GM18867 (cell line): ENCODE data around the gene C1orf74.

Source experiments
- ATAC-seq: cut with Tn5 transposase; IDR thresholded peaks from one replicate; pipeline ENCODE4 v1.9.1; 2021; ENCODE audit warnings: mild to moderate bottlenecking, moderate library complexity; ENCODE audit not compliant: unreplicated experiment

C1orf74 gene

DNA sequence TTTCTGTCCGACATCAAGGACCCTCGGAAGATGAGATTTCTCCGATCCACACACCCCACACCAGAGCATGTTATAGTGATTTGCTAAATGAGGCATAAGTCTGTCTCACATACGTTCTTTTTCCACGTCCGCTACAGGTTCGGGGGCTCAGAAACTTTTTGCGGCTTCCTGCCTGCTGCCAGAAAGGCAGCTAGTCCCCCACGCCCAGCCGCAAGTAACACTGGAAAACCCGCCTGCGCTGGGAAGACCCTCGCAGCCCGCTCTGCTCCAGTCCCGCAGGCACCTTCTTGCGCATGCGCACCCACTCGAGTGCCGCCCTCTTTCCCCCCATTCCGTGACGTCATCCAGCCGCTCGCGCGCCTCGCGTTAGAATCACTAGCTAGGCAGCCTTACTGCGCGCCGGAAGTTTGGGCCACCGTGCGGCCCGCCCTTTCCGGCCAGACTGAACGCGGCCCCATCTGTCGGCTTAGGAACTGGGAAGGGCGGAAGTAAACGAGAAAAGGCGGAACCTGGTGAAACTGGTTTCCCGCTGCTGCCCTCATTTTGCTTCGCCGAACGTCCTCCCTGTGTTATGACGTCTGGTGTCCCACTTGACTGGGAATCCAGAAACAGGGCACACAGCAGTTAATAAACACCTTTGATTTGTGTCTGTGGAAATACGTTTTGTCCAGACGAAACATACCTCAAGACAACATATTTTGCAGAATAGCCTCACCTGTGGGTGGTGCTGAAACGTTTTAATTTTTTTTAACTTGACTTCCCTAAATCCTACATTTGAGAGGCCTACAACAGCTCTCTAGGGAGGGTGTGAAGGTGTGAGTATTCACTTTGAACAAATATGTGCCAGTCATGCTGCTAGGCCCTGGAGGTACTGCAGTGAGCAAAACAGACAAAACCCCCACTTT, at the start of gene C1orf74:
Gene C1orf74 (minus strand): TSS at position 295 of the 905 bp plus-strand sequence. CDS start 925 bp downstream, outside the sequence.
- peak; percentile 99 for ATAC-seq

- ATAC-seq, result no peak
Observed at GRCh38 chr1:209831615-209832014, 47.3 kb upstream of the C1orf74 start.

DNA sequence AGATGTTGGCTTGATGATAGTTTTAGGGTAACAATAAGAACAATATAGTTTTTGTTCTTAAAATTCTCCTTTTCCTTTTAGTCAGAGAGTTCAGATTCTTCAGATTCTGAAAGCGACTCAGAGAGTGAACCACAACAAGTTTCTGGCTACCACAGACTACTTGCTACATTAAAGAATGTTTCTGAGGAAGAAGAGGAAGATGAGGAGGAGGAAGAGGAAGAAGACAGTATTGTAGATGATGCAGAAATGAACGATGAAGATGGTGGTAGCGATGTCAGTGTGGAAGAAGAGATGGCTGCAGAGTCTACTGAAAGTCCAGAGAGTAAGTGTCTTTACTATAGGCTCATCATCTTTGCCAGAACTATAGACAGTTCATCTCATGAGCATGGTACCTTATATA, 46.4 kb upstream of the C1orf74 start:
- no peak for ATAC-seq

GRCh38 chr1:209829716-209830115, 45.4 kb upstream of the C1orf74 start:
- ATAC-seq, result no peak

DNA sequence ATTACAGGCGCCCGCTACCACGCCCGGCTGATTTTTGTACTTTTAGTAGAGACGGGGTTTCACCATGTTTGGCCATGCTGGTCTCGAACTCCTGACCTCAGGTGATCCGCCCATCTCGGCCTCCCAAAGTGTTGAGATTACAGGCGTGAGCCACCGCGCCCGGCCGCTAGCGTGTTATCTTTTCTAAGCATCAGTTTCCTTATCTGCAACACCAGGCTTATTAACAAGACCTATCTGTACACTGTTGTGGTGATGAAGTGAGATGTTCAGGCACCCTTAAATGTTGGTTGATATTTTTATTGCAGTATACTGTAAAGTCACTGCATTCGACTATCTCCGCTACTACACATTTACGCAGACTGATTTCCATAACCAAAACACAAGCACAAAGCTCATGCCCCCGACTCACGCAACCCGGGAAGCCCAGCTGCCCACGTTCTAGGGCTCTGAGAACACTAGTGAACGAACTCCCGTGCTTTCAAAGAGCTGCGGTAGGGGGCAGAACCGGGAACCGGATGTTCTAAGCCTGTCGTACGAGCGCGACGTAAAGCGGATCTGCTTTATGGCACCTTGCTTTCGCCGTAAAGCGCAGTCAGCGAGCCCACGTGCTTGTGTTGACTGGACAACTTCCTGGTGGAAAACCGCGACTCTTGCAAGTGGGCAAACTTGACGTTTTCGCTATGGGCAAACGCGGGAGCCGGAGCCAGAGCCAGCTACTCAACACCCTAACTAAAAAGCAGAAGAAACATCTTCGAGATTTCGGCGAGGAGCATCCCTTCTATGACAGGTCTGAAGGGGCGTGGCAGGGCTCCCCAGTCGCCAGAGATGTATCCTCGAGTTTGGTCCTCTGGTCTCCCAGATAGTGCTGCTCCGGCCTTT, 43.3 kb upstream of the C1orf74 start, which contains the start of gene UTP25:
Gene UTP25 (plus strand): TSS at position 589 of the 879 bp plus-strand sequence. CDS start 92 bp downstream, at position 681.
- peak; percentile 91 for ATAC-seq

DNA sequence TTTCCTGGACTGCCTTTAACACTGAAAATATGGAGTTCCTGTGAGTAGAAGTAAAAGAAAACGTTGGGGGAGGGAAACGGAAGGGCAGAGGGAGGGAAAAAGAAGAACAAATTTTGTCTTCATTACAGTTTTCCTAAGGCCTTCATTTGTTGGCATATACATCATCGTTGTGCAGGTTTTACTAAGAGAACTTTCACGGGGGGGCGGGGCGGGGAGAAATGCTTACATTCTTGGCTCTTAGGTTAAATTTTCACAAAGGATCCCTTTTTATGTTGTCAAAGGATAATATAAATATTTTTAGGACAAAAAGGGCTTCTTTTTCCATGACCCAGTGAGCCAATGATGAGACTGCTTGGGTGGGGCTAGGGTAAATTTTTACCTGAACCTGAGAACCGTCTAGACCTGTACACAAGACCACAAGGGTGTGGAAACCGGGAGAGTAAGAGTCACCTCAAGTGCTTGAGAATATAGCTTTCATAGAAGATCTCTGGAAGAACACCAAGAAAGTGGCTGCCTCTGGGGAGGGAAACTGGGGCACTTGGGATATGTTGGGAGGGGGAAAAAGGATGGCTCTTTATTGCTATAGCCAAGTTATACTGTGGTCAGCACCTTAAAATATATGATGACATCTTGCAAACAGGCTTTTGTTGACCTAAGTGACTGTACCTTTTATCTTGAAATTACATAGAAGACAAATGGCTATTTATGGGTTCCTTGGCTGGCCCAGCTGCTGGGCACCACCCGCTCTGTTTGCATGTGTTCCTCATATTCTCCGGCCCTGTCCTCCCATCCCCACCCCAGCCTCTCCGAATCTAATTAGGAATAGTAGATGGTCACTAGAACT, 41.5 kb upstream of the C1orf74 start:
- no peak for ATAC-seq

DNA sequence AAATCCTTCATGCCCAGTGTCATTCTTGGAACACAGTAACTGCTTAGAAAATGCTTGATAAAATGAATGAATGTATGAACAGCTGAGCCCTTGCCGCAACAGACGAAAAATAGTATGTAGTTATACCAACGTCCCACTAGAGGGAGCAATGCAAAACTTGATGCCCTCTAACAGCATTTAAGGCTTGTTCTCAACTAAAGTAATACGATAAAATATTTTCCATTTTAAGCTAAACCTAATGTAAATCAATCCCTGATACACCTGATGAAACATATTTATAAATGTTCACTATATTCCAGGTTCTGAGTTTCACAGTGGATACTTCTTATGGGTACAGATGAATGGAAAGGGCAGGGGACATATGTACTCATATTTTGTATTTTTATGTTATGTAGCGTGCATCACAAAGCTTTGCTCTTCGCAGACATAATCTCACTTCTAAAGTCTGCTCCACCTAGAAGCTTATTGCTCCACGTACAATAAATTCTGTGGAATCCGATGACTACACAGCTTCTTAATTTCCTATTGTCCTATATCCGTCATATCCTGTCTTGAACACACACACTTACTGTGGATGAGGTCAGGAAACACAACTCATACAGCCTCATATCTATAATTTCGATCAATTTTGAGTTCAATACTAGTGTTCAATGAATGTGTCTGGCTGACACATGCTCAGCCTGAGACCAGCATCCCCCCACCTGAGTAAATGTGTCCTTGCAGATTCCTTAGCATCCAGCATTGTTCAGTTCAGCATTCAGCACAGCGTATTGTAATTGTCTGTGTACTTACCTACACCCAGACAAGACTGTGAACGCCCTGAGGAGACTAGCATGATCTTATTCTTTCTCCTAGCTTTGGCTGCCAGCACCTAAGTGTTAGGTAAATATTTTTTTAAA, 39.0 kb upstream of the C1orf74 start:
- peak; percentile 32 for ATAC-seq

- ATAC-seq, result no peak
Observed at GRCh38 chr1:209822706-209823105, 38.3 kb upstream of the C1orf74 start.

DNA sequence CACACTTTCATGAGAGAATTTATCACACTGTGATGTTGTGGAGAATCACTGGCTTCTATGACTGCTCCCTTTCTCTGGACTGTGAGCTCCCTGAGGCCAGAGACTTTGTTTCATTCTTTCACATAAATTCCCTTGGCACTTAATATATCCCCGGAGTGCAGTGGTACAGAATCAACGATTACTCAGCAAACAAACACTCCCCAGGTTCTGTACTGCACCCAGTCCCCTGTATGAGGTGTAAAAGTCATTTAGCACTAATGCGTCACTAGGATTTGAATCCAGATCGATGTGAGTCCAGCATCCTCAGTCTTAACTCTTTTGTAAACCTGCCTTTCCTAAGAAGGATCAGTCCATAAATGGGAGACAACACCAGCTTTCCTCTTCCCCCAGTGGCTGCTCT, 36.6 kb upstream of the C1orf74 start:
- no peak for ATAC-seq

- no peak for ATAC-seq
Observed at GRCh38 chr1:209819058-209819457, 34.7 kb upstream of the C1orf74 start.

DNA sequence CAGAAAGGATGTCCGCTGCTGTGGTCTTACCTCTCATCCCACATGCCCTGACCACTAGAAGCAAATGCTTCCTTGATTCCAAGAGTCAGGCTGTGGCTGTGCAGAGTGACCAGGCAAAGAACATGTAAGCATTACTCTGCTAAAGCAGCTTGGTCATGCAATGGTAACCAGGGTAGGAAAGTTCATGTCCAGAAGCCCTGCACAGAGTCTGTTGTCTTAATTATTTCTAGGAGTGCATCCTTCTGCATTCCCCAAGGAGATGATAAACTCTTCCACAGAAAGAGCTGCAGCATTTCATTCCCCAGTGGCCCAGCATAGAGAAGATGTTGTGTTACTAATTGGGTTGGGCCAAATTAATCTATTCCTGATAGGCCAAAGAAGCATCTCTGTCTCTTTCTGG, 33.3 kb upstream of the C1orf74 start:
- no peak for ATAC-seq

DNA sequence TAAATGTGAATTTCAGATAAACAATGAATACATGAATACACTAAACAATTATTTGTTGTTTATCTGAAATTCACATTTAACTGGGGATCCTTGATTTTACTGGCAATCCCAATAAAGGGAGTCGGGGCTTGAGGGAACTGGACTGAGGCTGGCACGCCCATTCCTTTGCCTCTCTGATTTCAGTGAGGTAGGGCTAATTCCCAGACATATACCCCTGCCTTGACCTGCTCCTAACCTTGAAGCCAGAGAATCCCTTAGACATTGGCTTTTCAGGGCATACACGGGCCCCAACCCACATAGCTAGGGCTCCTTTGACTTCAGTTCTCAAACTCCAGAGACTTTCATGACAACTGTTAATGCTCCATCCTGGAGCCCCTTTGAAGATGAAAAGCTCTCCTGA, 32.6 kb upstream of the C1orf74 start:
- ATAC-seq, result no peak

DNA sequence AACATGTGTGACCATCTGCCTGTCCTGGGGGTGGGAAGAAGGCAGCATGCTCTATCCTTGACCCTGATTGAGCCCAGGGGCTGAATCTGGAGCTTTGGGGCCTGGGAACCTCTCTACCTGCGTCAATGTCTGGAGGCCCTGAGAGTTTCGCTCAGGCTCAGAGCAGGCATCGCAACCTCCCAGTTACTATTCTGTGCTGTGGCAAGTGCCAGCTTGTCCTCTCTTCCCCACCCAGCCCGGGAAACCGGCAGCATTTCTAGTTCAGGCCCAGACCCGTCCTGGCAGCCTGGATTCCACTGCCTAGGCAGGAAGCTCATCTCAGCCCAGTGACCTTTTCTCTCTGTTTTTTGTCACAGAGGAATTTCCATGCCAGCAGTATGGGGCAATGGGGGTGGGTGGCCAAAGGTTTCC, 31.6 kb upstream of the C1orf74 start:
- no peak for ATAC-seq

GRCh38 chr1:209815490-209815889, 31.1 kb upstream of the C1orf74 start:
- ATAC-seq, result no peak

DNA sequence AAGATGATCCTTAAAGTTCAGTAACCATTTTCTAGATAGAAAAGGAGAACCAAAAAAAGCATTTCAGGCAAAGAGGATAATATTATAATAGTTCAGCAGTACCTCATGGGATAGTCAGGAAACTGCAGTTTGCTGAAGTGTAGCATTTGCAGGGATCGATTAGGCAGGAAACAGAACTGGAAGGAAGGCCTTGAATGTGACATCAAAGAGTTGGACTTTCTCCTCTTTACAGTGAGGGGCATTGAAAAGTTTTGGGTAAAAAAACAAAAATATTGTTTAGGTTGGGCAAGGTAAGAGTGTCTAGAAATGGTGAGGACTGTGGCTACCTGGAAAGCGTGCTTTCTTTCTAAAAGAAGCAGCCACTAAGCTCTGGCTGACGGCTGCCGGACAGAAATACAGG, 29.5 kb upstream of the C1orf74 start:
- no peak for ATAC-seq

DNA sequence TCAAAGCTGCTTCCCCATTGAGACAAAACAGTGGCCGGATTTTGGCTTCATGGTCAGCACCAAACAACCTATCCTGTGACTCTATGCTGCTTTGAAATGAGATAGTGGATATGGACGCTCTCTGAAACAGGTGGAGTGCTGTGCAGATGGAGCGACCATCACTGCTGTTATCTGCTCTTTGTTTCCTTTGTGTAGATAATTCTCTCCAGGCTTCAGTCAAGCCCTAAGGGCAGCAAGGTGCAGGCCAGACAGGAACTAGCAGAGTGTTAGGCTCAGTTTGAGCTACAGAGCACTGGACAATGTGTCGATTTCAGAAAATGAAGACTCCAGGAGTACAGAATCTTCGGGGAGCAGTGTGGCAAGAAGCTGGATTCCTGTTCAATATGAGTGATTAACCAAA, 26.4 kb upstream of the C1orf74 start:
- no peak for ATAC-seq

GRCh38 chr1:209809611-209810010, 25.3 kb upstream of the C1orf74 start:
- ATAC-seq, result no peak

- ATAC-seq, result no peak
Observed at GRCh38 chr1:209808059-209808581, 23.8 kb upstream of the C1orf74 start.

GRCh38 chr1:209807509-209807908, 23.1 kb upstream of the C1orf74 start:
- ATAC-seq, result no peak
